Loucy (cell line): Measurements from ENCODE around the gene CELA3B.
"Not testable (repeated sequence)": the region's sequence is repeated elsewhere in the genome, so short reads cannot be mapped to it uniquely, and the experiment has no call there.

ENCODE experiments used
- H2AFZ ChIP-seq: fragments of 200-600 bp; sonication (generic); 2 replicates; pipeline ENCODE4 v1.6.0; 2016; ENCODE audit warnings: antibody characterized with exemption, mild to moderate bottlenecking, low read length, moderate library complexity
- H3F3A ChIP-seq: fragments of 200-600 bp; 2 replicates; pipeline ENCODE4 v1.6.0; 2016; ENCODE audit warnings: antibody characterized with exemption, low read depth, mild to moderate bottlenecking
- H3K27me3 ChIP-seq: fragments of 200-600 bp; sonication (generic); 2 replicates; pipeline ENCODE4 v1.6.1; 2014; ENCODE audit warnings: low read length, mild to moderate bottlenecking; ENCODE audit not compliant: insufficient read depth, poor library complexity, severe bottlenecking
- H3K36me3 ChIP-seq: fragments of 200-600 bp; sonication (generic); 2 replicates; pipeline ENCODE4 v1.6.1; 2016; ENCODE audit warnings: low read length; ENCODE audit not compliant: insufficient read depth
- H3K4me1 ChIP-seq: fragments of 200-600 bp; sonication (generic); 2 replicates; pipeline ENCODE4 v1.5.1; 2014; ENCODE audit warnings: low read length, mild to moderate bottlenecking; ENCODE audit not compliant: insufficient read depth, poor library complexity, severe bottlenecking
- H3K4me2 ChIP-seq: fragments of 200-600 bp; sonication (generic); 2 replicates; pipeline ENCODE4 v1.6.0; 2014; ENCODE audit warnings: antibody characterized with exemption, low read length, low read depth, mild to moderate bottlenecking; ENCODE audit not compliant: poor library complexity, severe bottlenecking
- H3K4me3 ChIP-seq: fragments of 200-600 bp; sonication (generic); 2 replicates; pipeline ENCODE4 v1.5.1; 2014; ENCODE audit warnings: low read length, mild to moderate bottlenecking, mixed read lengths; ENCODE audit not compliant: poor library complexity, severe bottlenecking
- H3K79me2 ChIP-seq: fragments of 200-600 bp; sonication (generic); 2 replicates; pipeline ENCODE4 v1.6.1; 2014; ENCODE audit warnings: low read length; ENCODE audit not compliant: insufficient read depth
- H3K9ac ChIP-seq: fragments of 200-600 bp; sonication (generic); 2 replicates; pipeline ENCODE4 v1.6.0; 2014; ENCODE audit warnings: mild to moderate bottlenecking, low read depth, low read length, moderate library complexity; ENCODE audit not compliant: poor library complexity, severe bottlenecking
- H3K9me2 ChIP-seq: fragments of 200-600 bp; sonication (generic); replicated peaks from 2 replicates; pipeline ENCODE4 v1.6.1; 2016; ENCODE audit warnings: low read depth, low read length, mixed read lengths
- H3K9me3 ChIP-seq: fragments of 200-600 bp; sonication (generic); 2 replicates; pipeline ENCODE4 v1.6.1; 2014; ENCODE audit warnings: mild to moderate bottlenecking, antibody characterized with exemption, low read length, low read depth; ENCODE audit not compliant: insufficient read depth
- H4K20me1 ChIP-seq: fragments of 200-600 bp; sonication (generic); 2 replicates; pipeline ENCODE4 v1.6.0; 2014; ENCODE audit warnings: antibody characterized with exemption, low read length, mild to moderate bottlenecking; ENCODE audit not compliant: insufficient read depth, poor library complexity, severe bottlenecking
- TF ChIP-seq, protein P1 (sequence below): fragments of 200-600 bp; sonication (generic); conservative IDR thresholded peaks from 2 replicates; pipeline ENCODE4 v1.5.1; 2014; ENCODE audit warnings: mild to moderate bottlenecking, antibody characterized with exemption, low read length

CELA3B gene

DNA sequence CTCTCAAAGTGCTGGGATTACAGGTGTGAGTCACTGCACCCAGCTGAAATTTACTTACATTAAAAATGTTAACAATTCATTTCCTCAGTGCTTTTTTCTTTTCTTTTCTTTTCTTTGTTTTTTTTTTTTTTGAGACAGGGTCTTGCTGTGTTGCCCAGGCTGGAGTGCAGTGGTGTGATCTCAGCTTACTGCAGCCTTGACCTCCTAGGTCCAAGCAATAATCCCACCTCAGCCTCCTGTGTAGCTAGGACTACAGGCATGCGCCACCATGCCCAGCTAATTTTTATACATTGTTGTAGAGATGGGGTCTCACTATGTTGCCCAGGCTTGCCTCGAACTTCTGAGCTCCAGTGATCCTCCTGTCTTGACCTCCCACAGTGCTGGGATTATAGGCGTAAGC, 27.1 kb downstream of the CELA3B start:
- not testable (repeated sequence) for H3K9me3 ChIP-seq, H3K4me3 ChIP-seq, H3K9me2 ChIP-seq, H3K4me2 ChIP-seq, H3K9ac ChIP-seq, H3K27me3 ChIP-seq, H4K20me1 ChIP-seq, H3F3A ChIP-seq, H3K79me2 ChIP-seq, H3K36me3 ChIP-seq, H3K4me1 ChIP-seq, H2AFZ ChIP-seq

DNA sequence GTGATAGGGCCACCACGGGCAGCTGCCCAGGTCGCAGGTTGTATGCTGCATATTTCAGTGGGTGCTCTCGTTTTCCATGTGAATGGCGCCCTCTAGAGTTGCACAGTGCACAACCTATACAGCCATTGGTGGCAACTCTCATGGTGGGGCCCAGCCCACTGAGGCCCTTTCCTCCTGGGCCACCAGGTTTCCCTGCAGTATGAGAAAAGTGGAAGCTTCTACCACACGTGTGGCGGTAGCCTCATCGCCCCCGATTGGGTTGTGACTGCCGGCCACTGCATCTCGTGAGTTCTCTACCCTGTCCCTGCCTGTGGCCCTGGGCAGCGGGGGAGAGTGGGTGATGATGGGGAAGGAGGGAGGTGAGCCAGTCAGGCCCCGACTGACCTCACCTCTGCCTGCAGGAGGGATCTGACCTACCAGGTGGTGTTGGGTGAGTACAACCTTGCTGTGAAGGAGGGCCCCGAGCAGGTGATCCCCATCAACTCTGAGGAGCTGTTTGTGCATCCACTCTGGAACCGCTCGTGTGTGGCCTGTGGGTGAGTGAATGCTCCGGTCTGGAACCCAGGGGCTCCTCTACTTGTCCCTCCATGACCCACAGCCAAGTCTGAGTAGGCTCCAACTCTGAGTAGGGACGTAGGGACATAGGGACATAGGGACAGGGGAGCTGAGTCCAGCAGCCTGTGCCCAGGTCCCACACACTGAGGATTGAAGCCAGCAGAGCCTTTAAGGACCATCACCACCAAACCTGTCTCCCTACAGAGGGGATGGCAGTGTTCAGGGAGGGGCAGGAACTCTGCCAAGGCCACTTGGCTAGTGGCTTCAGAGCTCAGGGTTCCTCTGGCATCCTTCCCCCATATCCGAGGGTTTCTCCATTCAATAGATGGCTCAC, 28.7 kb downstream of the CELA3B start:
- H3K27me3 ChIP-seq, H3K4me1 ChIP-seq, H4K20me1 ChIP-seq, H3K9me3 ChIP-seq, H3K79me2 ChIP-seq, H3K9me2 ChIP-seq, H3F3A ChIP-seq, H3K4me3 ChIP-seq, H3K4me2 ChIP-seq, H3K9ac ChIP-seq, H3K36me3 ChIP-seq, H2AFZ ChIP-seq: not testable (repeated sequence)
- TF ChIP-seq, protein P1, sequence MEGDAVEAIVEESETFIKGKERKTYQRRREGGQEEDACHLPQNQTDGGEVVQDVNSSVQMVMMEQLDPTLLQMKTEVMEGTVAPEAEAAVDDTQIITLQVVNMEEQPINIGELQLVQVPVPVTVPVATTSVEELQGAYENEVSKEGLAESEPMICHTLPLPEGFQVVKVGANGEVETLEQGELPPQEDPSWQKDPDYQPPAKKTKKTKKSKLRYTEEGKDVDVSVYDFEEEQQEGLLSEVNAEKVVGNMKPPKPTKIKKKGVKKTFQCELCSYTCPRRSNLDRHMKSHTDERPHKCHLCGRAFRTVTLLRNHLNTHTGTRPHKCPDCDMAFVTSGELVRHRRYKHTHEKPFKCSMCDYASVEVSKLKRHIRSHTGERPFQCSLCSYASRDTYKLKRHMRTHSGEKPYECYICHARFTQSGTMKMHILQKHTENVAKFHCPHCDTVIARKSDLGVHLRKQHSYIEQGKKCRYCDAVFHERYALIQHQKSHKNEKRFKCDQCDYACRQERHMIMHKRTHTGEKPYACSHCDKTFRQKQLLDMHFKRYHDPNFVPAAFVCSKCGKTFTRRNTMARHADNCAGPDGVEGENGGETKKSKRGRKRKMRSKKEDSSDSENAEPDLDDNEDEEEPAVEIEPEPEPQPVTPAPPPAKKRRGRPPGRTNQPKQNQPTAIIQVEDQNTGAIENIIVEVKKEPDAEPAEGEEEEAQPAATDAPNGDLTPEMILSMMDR = peak; percentile 49

DNA sequence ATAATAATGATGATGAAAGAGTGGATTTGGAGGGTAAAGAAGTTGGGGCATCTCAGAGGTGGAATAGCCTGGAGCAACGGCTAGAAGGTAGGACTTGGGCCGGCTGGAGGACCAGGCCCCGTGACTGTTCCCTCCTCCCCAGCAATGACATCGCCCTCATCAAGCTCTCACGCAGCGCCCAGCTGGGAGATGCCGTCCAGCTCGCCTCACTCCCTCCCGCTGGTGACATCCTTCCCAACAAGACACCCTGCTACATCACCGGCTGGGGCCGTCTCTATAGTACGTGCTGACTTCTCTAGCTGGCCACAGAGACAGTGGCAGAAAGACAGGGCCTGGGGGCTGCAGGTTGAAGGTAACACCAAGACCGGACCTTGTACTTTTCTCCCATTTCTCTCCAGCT, 29.9 kb downstream of the CELA3B start:
- not testable (repeated sequence) for H3K9me2 ChIP-seq, H3K79me2 ChIP-seq, H3K4me2 ChIP-seq, H2AFZ ChIP-seq, H4K20me1 ChIP-seq, H3K4me3 ChIP-seq, H3K36me3 ChIP-seq, H3F3A ChIP-seq, H3K9ac ChIP-seq, H3K27me3 ChIP-seq, H3K9me3 ChIP-seq, H3K4me1 ChIP-seq

DNA sequence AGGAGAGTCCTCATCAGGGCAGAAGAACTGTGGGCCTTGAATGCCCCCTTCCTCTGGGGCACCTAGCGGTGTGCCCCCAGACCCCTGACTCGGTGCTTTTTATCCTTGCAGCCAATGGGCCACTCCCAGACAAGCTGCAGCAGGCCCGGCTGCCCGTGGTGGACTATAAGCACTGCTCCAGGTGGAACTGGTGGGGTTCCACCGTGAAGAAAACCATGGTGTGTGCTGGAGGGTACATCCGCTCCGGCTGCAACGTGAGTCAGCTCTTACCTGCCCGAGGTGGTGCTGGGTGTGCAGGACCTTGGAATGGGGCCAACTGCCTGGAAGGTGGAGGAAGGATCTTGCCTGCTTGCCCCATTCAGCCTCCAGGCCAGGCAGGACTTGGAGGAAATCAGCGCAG, 30.4 kb downstream of the CELA3B start:
- H3K9me3 ChIP-seq, H3K79me2 ChIP-seq, H3K36me3 ChIP-seq, H3K4me2 ChIP-seq, H3K4me1 ChIP-seq, H3K27me3 ChIP-seq, H3K4me3 ChIP-seq, H2AFZ ChIP-seq, H3K9me2 ChIP-seq, H4K20me1 ChIP-seq, H3F3A ChIP-seq, H3K9ac ChIP-seq: not testable (repeated sequence)

DNA sequence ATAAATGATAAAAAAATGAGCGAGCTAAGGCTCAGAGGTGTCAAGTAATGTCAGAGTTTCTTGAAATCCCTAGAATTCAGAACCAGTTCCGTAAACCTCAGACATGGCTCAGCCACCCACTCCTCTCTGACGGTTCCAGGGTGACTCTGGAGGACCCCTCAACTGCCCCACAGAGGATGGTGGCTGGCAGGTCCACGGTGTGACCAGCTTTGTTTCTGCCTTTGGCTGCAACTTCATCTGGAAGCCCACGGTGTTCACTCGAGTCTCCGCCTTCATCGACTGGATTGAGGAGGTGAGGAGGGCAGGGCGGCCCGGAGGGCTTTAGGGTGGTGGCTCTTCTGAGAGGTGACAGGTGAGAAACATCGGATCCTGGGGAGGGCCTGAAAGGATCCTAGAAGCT, 32.7 kb downstream of the CELA3B start:
- H3K9me2 ChIP-seq, H4K20me1 ChIP-seq, H3K4me3 ChIP-seq, H3K9me3 ChIP-seq, H3K79me2 ChIP-seq, H3K36me3 ChIP-seq, H3K4me1 ChIP-seq, H3K4me2 ChIP-seq, H3K27me3 ChIP-seq, H2AFZ ChIP-seq, H3F3A ChIP-seq, H3K9ac ChIP-seq: not testable (repeated sequence)

DNA sequence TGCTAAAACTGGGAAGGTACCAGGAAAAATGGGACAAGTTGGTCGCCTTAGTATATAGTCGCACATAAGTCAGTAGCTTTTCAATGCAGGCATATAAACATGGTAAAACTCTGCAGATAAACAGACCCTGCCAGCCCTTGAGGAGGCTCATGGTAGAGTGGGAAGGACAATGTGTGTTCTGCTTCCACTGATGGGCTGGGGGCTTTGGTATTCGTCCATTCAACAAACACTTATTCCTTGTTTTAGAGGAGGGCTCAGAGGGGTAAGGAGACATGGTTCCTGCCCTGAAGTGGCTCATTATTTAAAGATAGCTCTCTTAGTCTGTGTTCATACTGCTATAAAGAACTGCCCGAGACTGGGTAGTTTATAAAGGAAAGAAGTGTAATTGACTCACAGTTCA, 35.9 kb downstream of the CELA3B start:
- H3K4me1 ChIP-seq, H3K36me3 ChIP-seq, H3K4me2 ChIP-seq, H3K9ac ChIP-seq, H4K20me1 ChIP-seq, H3K27me3 ChIP-seq, H3K79me2 ChIP-seq, H3F3A ChIP-seq, H3K9me3 ChIP-seq, H3K9me2 ChIP-seq, H3K4me3 ChIP-seq, H2AFZ ChIP-seq: not testable (repeated sequence)

DNA sequence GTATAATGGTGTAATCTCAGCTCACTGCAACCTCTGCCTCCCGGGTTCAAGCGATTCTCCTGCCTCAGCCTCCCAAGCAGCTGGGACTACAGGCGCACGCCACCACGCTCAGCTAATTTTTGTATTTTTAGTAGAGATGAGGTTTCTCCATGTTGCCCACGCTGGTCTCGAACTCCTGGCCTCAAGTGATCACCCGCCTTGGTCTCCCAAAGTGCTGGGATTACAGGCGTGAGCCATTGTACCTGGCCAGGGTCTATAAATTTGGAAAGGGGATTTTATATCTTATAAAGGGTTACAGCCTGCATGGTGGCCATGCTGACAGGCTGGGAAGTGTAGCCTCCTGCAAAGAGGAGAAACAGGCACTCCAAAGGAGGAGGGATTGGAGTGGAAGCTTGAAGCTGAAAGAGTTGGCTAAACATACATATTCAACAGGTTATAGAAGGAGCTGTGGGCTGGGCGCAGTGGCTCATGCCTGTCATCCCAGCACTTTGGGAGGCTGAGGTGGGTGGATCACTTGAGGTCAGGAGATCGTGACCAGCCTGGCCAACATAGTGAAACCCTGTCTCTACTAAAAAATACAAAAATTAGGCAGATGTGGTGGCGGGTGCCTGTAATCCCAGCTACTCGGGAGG, 37.9 kb downstream of the CELA3B start:
- H3K4me1 ChIP-seq = peaks cover 14% of the 10 kb centered on the region
- not testable (repeated sequence) for H3K36me3 ChIP-seq, H4K20me1 ChIP-seq, H3K4me3 ChIP-seq, H3K27me3 ChIP-seq, H3K9ac ChIP-seq, H3K4me2 ChIP-seq, H3K9me3 ChIP-seq, H2AFZ ChIP-seq, H3F3A ChIP-seq, H3K9me2 ChIP-seq, H3K79me2 ChIP-seq
